HT1080 (cell line): Measurements from ENCODE around the gene ARHGEF26. TPM values are rescaled to one million over a fixed set of nuclear protein-coding genes. Genes with fewer than 3 reads are reported as not detected.

Experiments
- DNase-seq: peaks from one replicate; pipeline ENCODE4 v3.0.0-alpha.2; 2015; ENCODE audit warnings: low read depth
- total RNA-seq: library from RNA; depleted of rRNA; stranded (reverse); fragments of >200 nt; shearing (Covaris generic); gene quantifications from 2 replicates; pipeline ENCODE4 v1.2.3, GENCODE V29; 2014

ARHGEF26 gene
- total RNA-seq, 1 experiment from 2014 or later = 6.2 TPM

DNA sequence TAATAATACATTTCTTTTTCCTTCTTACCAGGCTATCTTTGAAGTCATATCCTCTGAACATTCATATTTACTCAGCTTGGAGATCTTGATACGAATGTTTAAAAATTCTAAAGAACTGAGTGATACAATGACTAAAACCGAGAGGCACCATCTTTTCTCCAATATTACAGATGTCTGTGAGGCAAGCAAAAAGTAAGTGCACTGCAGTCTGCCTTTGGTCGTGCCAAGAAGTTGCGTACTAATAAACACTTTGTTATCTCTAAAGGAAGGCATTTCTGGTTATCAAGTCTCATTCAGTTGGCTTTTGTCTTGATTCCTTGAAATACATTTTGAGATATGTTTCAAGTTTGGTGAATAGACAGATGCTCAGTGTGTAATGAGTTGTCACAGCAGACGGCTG is 31.6 kb downstream of the ARHGEF26 start:
- DNase-seq = no peak

GRCh38 chr3:154156530-154156929 is 35.3 kb downstream of the ARHGEF26 start:
- no peak for DNase-seq

- no peak for DNase-seq
Measured at GRCh38 chr3:154161806-154162205, 40.6 kb downstream of the ARHGEF26 start.

DNA sequence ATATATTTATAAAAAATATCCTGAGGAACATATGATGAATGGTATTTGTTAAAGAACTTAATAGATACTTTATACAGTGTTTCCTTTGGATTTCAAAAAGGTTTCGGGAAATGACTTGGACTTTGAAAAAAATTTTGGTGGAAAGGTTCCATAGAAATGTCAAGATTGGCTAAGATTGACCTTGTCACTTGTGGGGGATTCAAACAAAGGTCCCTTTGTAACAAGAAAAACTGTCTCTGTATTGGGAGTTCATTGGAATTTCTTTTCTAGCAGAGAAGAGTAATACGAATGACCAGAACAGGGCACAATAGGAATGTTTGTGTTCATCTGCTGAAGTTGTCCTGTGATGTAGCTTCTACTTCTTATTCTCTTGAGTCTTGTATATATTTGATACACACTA is 43.2 kb downstream of the ARHGEF26 start:
- DNase-seq = no peak

GRCh38 chr3:154168998-154169795 is 48.0 kb downstream of the ARHGEF26 start:
- no peak for DNase-seq

DNA sequence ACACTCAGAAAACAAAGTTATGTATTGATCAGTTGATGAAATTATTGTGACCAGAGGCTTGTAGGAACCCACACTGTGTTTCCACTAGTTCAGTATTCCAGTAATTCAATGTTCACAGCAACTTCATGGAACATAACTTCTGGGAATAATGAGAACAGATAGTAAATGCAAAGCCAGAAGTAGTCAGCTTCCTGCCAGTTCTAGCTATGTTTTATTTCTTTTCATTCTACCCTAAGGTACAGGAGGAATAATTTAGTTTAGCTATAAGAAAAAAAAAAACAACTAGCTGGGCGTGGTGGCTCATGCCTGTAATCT is 48.6 kb downstream of the ARHGEF26 start:
- no peak for DNase-seq

DNA sequence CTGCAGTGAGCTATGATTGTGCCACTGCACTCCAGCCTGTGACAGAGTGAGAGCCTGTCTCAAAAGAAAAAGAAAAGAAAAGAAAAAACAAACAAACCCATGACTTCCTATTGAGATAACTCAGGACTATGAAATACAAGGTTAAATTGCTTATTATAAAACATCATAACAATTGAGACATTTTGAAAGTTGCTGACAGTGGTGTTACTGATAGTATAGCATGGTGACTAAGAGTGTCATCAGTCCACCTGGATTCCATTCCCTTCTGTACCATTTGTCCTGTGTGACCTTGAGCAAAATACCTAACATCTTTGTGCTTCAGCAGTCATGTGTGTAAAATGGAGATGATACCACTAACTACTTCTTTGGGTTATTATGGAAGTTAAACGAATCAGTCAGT is 49.1 kb downstream of the ARHGEF26 start:
- no peak for DNase-seq

GRCh38 chr3:154175041-154175440 is 53.9 kb downstream of the ARHGEF26 start:
- no peak for DNase-seq

- DNase-seq = no peak
Measured at GRCh38 chr3:154176036-154176435, 54.8 kb downstream of the ARHGEF26 start.

- no peak for DNase-seq
Measured at GRCh38 chr3:154177406-154177805, 56.2 kb downstream of the ARHGEF26 start.

GRCh38 chr3:154178172-154178571 is 57.0 kb downstream of the ARHGEF26 start:
- DNase-seq = no peak

GRCh38 chr3:154180836-154181691 is 59.9 kb downstream of the ARHGEF26 start:
- DNase-seq = no peak

DNA sequence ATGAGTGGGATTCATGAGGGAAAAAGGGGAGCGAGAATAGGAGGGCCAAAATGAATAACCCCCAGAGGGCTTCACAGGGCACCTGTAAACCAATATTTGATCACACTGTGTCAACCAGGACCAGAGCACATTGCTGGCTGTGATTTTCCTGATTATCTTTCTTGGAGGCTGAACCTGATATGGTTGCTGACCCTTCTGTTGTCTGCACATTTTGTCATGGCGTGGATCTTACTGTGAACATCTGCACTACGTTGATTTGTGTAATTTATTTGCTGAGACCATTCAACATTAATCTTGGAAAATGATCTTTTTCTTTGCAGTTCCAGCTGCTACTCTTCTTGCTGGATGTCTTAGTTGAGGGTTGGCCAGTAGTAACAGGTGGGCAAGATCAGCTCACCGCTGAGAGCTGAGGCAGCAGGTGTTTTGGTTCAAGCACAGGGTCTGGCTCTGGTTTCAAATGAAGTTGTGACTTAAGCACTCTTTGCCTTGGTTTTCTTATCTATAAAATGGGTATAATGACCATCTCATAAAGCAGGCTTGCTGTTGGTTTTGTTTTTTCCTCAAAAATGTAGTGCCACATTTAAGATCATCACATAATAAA is 61.2 kb downstream of the ARHGEF26 start:
- DNase-seq = no peak

- no peak for DNase-seq
Measured at GRCh38 chr3:154182975-154183374, 61.8 kb downstream of the ARHGEF26 start.

DNA sequence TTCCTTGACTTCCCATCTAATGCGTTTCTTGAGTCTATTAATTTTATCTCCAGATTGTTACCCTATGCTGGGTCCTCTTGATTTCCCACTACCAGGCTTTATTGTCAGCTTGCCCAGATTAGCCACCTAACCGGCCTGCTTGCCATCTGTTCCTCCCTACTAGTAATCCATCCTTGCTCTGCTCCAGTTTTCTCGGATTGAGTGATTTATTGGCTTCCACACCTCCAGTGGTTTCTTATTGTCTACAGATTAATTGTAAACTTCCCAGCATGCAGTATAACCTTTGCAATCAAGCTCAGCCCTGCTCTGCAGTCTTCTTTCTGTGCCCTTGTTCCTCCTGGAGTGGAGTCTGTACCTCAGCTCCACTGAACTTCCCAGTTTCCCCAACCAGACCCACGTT is 63.4 kb downstream of the ARHGEF26 start:
- DNase-seq = no peak

- no peak for DNase-seq
Measured at GRCh38 chr3:154188437-154188836, 67.2 kb downstream of the ARHGEF26 start.

DNA sequence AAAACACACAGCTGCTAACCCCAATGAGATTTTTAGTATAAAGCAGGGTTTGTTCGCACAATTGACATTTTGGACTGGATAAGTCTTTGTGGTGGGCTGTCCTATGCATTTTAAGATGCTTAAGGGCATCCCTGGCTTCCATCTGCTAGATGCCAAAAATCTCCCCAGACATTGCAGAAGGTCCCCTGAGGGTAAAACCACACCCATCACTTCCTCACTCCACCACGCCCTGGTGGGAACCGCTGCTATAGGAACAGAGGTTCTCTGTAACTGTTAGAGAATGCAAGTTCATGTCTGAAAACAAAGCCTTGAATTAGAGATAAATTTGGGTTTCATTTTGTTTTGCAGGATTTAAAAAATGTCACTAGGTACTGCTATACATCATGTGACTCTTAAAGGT is 67.7 kb downstream of the ARHGEF26 start:
- DNase-seq = no peak

DNA sequence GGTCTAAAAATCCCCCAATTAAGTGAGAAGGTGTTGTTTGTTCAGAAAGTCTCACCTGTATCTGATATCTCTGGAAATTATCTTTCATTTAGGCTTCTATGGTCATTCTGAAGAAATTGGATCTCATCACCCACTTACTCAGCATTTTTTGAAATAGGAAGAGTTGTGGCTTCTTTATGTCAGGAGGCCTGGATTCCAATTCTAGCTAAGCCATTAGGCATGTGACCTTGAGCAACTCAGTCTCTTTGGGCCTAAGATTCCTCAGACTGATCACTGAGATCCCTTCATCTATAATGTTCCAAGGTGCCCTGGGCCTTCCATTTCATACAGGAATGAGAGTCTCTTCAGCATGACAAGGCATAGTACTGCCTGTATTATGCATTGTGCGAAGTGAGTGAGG is 70.3 kb downstream of the ARHGEF26 start:
- no peak for DNase-seq

DNA sequence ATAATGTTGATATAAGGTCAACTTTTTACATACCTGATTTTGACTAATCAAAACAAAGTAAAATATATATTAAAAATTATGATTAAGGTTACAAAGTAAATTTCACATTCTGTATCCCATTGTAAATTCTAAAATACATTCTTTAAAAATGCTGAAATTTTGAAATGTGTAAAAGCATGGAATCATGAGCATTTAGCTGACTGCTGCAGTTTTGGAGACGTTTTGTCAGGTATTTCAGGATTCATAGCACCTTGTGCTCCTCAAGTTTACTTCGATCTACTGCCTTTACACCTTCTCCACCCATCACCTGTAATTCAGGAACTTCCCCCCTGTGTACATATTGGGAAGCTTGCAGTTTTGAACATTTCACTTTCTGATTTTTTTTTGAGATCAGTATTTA is 71.0 kb downstream of the ARHGEF26 start:
- no peak for DNase-seq

- DNase-seq = no peak
Measured at GRCh38 chr3:154193000-154193615, 71.9 kb downstream of the ARHGEF26 start.

DNA sequence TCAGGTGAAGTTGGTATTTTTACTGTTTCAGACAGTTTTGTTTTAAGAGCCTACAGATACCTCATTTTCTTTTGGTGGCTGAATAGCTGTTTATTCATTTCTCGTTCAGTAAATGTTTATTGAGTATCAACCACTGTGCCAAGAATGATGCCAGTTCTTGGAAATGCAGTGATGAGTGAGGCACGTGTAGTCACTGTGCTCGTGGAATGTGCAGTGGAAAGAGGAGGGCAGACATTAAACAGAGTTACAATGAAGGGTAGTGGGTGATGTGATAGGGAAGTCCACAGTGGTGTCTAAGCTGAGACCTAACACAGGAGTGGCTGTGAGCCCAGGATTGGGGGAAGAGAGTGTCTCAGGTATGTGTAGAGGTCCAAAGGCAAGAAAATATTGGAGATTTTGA is 73.7 kb downstream of the ARHGEF26 start:
- no peak for DNase-seq
